ENCODE measurements around the gene SPACA7. TPM values are rescaled to one million over a fixed set of nuclear protein-coding genes. Genes with fewer than 3 reads are reported as not detected.

Gene SPACA7, protein sequence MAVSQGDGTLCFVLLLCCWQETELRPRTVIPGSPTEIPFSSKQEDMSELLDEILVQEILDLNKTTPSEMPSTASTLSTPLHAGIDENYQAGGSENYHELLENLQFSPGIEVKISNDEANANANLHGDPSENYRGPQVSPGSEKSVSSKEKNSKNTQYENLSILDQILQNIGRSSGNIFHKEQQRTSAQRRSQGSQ
- total RNA-seq: not detected

DNA sequence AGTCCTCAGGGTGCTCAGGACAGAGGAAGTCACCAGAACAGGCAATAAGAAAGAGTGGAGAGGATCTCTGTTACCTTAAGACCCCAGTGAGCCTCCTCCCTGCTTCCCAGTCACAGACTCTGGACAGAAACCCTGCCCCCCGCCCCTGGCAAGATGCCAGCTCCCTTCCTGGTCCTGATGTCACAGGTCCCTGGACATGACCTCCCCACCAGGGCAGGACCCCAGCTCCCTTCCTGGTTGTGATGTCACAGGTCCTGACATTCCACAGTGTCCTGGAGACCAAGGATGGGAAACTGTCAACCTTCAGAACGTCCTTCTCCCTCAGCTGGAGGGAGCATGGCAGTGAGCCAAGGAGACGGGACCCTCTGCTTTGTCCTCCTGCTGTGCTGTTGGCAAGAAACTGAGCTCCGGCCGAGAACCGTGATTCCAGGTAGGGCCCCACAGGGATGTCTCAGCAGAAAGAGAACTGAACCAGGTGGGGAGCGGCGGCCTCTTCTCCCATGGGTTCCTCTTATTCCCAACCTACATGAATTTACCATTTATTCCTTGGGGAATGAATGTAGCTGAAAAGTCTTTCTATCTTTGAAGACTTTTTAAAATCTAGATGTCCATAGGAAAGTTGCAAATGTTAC lies at the start of gene SPACA7:
TSS of gene SPACA7 (plus strand) at position 306 of the 632 bp plus-strand sequence. CDS start at position 337, 31 bp downstream.
- H3K9me3 Mint-ChIP-seq (ENCODE audit: insufficient read depth): no peaks in the 10 kb centered on the region
- H3K4me1 Mint-ChIP-seq (ENCODE audit: low read depth): no peaks in the 10 kb centered on the region
- no peak within 1 kb of the TSS for H3K27ac Mint-ChIP-seq
- POLR2A ChIA-PET: no interaction called here
- no peak for DNase-seq
- CTCF ChIA-PET: no interaction called here
- ATAC-seq: no peak
- H3K4me3 Mint-ChIP-seq: no peak within 1 kb of the TSS
- no peaks in the 10 kb centered on the region for H3K36me3 Mint-ChIP-seq (ENCODE audit: low read depth)
- H3K27me3 Mint-ChIP-seq (ENCODE audit: low read depth): no peaks in the 10 kb centered on the region

DNA sequence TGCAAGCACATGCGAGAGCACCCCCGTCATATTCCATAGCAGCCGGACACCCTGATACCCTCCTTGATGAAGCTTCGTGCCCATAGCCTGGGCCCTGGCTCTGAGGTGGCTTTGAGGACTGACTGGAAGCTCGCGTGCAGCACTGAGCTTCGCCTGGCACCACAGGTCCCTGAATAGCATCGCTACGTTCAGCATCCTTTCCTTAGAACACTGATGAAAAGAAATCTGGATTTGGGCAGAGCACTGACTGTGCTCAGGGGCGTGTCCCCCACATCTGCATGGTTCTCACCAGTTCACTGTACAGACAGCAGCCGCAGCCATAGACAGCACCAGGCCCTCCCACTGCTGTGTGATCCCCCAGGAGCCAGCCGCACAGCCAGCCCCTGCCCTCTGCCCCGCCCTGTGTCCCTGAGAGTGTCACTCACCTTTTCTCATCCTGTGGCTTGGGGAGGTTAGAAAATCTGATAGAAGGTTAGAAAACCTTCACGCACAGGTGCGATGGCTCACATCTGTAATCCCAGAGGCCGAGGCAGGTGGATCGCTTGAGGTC lies 49.3 kb upstream of the SPACA7 start:
- Mint-ChIP-seq H3K4me3 (no peak overlapping the region), H3K9me3 (ENCODE audit: insufficient read depth) (no peaks in the 10 kb centered on the region), H3K4me1 (ENCODE audit: low read depth) (no peaks in the 10 kb centered on the region), H3K27me3 (ENCODE audit: low read depth) (peaks cover 8% of the 10 kb centered on the region), H3K36me3 (ENCODE audit: low read depth) (no peaks in the 10 kb centered on the region), H3K27ac (no peak overlapping the region)
- ChIA-PET CTCF (no interaction called here), POLR2A (no interaction called here)
- ATAC-seq (no peak), DNase-seq (no peak)

DNA sequence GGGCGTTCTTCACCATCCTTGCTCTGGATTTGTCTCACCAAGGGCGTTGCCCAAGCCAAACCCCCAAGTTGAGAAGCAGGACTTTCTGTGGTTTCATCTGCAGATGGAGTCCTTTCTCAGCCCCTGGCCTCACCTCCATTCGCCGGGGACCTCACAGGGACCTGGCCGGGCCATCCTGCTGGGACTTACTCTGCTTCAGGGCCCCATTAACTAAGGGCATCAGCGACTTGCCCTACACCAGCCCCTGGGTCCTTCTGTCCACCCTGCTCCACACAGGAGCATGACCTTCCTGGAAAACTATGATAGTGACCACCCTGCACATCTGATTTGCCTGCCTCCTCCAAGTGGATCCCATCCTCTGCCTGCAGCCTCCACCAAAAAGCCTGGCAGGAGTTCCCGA lies 47.2 kb upstream of the SPACA7 start:
- Mint-ChIP-seq H3K27ac (no peak overlapping the region), H3K4me1 (ENCODE audit: low read depth) (no peaks in the 10 kb centered on the region), H3K27me3 (ENCODE audit: low read depth) (peaks cover 17% of the 10 kb centered on the region), H3K36me3 (ENCODE audit: low read depth) (no peaks in the 10 kb centered on the region), H3K9me3 (ENCODE audit: insufficient read depth) (no peaks in the 10 kb centered on the region), H3K4me3 (no peak overlapping the region)
- ChIA-PET CTCF (no interaction called here), POLR2A (no interaction called here)
- DNase-seq: no peak
- no peak for ATAC-seq

DNA sequence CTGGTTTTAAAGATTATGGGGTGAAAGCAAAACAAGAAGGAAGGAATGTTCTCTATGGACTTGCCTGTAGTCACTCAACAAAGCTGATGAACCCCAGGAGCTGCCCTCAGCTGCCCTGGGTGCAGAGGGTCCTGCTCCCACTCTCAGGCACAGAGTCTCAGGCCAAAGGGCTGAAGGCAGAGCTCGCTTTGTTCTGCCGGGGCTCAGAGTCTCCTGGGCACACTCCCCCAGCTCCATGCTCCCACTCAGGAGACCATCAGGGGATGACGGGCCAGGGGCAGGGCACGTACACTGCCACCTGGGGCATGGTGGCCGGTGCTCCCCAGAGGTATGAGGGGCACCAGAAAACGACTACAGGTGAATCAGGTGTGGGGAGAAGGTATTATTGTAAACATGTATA lies 46.8 kb upstream of the SPACA7 start:
- DNase-seq: no peak
- no peaks in the 10 kb centered on the region for H3K36me3 Mint-ChIP-seq (ENCODE audit: low read depth)
- no peaks in the 10 kb centered on the region for H3K9me3 Mint-ChIP-seq (ENCODE audit: insufficient read depth)
- POLR2A ChIA-PET: no interaction called here
- no peak overlapping the region for H3K27ac Mint-ChIP-seq
- no peaks in the 10 kb centered on the region for H3K4me1 Mint-ChIP-seq (ENCODE audit: low read depth)
- peaks cover 17% of the 10 kb centered on the region for H3K27me3 Mint-ChIP-seq (ENCODE audit: low read depth)
- CTCF ChIA-PET: no interaction called here
- no peak for ATAC-seq
- H3K4me3 Mint-ChIP-seq: no peak overlapping the region

- CTCF ChIA-PET: no interaction called here
- no peak for ATAC-seq
- DNase-seq: no peak
- Mint-ChIP-seq H3K9me3 (ENCODE audit: insufficient read depth) (no peaks in the 10 kb centered on the region), H3K4me3 (no peak overlapping the region), H3K27me3 (ENCODE audit: low read depth) (peaks cover 17% of the 10 kb centered on the region), H3K27ac (no peak overlapping the region), H3K36me3 (ENCODE audit: low read depth) (no peaks in the 10 kb centered on the region), H3K4me1 (ENCODE audit: low read depth) (no peaks in the 10 kb centered on the region)
- POLR2A ChIA-PET: no interaction called here
These were observed 46.1 kb upstream of the SPACA7 start for GRCh38 chr13:112330066-112330465.

GRCh38 chr13:112330479-112331381 lies 45.4 kb upstream of the SPACA7 start:
- H3K4me1 Mint-ChIP-seq (ENCODE audit: low read depth): no peaks in the 10 kb centered on the region
- no peak overlapping the region for H3K4me3 Mint-ChIP-seq
- CTCF ChIA-PET: no interaction called here
- POLR2A ChIA-PET: no interaction called here
- no peaks in the 10 kb centered on the region for H3K9me3 Mint-ChIP-seq (ENCODE audit: insufficient read depth)
- no peak overlapping the region for H3K27ac Mint-ChIP-seq
- H3K27me3 Mint-ChIP-seq (ENCODE audit: low read depth): peaks cover 17% of the 10 kb centered on the region
- no peak for ATAC-seq
- H3K36me3 Mint-ChIP-seq (ENCODE audit: low read depth): no peaks in the 10 kb centered on the region
- no peak for DNase-seq

DNA sequence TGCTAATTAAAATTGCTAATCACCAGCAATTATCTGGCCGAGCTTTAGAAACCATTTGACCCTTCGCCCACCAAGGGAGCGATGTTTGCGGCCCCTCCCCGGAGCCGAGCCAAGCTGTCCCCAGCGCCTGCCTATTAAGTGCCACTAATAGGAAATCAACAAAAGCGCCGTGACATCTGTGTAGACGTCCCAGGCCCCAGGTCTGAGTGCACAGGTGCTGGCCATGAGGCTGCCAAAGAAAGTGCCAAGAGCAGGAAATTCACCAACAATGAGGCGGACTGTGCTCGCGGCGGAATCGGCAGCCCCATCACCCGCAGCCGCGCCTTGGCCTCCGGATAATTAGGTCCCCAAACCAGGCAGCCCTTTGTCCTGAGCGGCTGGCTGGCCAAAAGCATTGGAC lies 44.5 kb upstream of the SPACA7 start:
- Mint-ChIP-seq H3K27me3 (ENCODE audit: low read depth) (peaks cover 17% of the 10 kb centered on the region), H3K4me1 (ENCODE audit: low read depth) (no peaks in the 10 kb centered on the region), H3K4me3 (no peak overlapping the region), H3K36me3 (ENCODE audit: low read depth) (no peaks in the 10 kb centered on the region), H3K27ac (no peak overlapping the region), H3K9me3 (ENCODE audit: insufficient read depth) (no peaks in the 10 kb centered on the region)
- POLR2A ChIA-PET: no interaction called here
- CTCF ChIA-PET: no interaction called here
- ATAC-seq (no peak), DNase-seq (no peak)

DNA sequence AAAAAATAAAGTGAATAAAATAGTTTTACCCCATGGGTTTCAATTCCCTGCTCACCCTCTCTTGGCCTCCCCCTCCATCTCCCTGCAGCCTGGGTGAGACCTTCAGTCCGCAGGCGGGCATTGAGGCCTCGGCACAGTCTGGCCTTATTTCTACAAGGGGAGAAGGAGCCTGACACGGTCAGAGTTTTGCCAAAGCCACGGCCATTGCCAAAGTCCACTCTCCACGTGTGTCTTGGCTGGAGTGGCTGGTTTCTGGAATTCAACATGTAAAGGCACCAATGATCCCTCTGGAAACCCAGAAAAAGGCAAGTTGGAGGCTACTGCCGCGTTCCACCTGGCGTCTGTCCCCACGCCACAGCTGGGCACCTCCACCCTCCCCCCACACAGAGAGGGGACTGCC lies 43.4 kb upstream of the SPACA7 start:
- Mint-ChIP-seq H3K27me3 (ENCODE audit: low read depth) (peaks cover 17% of the 10 kb centered on the region), H3K4me3 (no peak overlapping the region), H3K4me1 (ENCODE audit: low read depth) (no peaks in the 10 kb centered on the region), H3K27ac (no peak overlapping the region), H3K36me3 (ENCODE audit: low read depth) (no peaks in the 10 kb centered on the region), H3K9me3 (ENCODE audit: insufficient read depth) (peaks cover 4% of the 10 kb centered on the region)
- ATAC-seq (no peak), DNase-seq (no peak)
- ChIA-PET POLR2A (no interaction called here), CTCF (no interaction called here)

DNA sequence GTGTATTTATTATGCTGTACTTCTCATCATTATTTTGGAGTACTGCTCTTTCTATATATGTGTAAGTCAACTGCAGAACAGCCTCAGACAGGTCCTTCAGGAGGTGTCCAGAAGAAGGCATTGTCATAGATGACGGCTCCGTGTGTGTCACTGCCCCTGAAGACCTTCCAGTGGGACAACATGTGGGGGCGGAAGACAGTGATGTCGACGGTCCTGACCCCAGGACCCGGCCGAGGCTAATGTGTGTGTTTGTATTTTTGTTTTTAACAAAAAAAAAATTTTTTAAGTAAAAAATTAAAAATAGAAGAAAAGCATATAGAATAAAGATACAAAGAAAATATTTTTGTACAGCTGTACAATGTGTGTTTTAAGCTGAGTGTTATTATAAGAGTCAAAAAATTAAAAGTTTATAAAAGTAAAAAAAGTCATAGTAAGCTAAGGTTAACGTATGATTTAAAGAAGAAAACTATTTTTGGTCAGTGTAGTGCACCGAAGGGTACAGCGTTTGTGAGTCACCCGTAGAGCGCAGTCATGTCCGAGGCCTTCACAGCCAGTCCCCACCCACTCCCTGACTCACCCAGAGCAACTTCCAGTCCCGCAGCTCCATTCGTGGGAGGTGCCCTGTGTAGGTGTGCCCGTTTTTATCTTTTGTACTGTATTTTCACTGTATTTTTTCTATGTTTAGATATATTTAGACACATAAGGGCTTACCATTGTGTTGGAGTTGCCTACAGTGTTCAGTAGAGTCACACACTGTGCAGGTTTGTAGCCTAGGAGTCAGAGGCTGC lies 42.2 kb upstream of the SPACA7 start:
- POLR2A ChIA-PET: no interaction called here
- H3K9me3 Mint-ChIP-seq (ENCODE audit: insufficient read depth): peaks cover 4% of the 10 kb centered on the region
- H3K4me3 Mint-ChIP-seq: no peak overlapping the region

GRCh38 chr13:112335135-112335534 lies 41.0 kb upstream of the SPACA7 start:
- Mint-ChIP-seq H3K4me1 (ENCODE audit: low read depth) (no peaks in the 10 kb centered on the region), H3K4me3 (no peak overlapping the region), H3K9me3 (ENCODE audit: insufficient read depth) (peaks cover 4% of the 10 kb centered on the region), H3K36me3 (ENCODE audit: low read depth) (no peaks in the 10 kb centered on the region), H3K27ac (no peak overlapping the region), H3K27me3 (ENCODE audit: low read depth) (peaks cover 17% of the 10 kb centered on the region)
- ChIA-PET POLR2A (no interaction called here), CTCF (no interaction called here)
- ATAC-seq (no peak), DNase-seq (no peak)

More for the DNA sequence above, 42.2 kb upstream of the SPACA7 start:
- no peak for DNase-seq
- Mint-ChIP-seq H3K27ac (no peak overlapping the region), H3K4me1 (ENCODE audit: low read depth) (no peaks in the 10 kb centered on the region), H3K27me3 (ENCODE audit: low read depth) (peaks cover 17% of the 10 kb centered on the region), H3K36me3 (ENCODE audit: low read depth) (no peaks in the 10 kb centered on the region)
- CTCF ChIA-PET: no interaction called here
- no peak for ATAC-seq

DNA sequence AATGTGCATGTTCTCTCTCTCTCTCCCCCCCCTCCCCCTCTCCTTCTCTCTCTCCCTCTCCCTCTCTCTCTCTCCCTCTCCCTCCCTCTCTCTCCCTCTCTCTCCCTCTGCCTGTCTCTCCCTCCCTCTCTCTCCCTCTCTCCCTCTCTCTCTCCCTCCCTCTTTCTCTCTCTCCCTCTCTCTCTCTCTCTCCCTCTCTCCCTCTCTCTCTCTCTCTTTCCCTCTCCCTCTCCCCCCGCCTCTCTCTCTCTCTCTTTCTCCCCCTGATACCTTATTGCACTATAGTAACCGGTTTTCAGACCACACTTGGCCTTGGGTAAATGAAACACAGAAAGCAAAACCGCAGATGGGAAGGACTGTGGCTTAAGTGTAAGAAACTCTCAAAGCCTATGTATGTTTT lies 34.7 kb upstream of the SPACA7 start:
- no peak overlapping the region for H3K4me3 Mint-ChIP-seq
- H3K36me3 Mint-ChIP-seq (ENCODE audit: low read depth): no peaks in the 10 kb centered on the region
- POLR2A ChIA-PET: no interaction called here
- peaks cover 4% of the 10 kb centered on the region for H3K9me3 Mint-ChIP-seq (ENCODE audit: insufficient read depth)
- H3K27me3 Mint-ChIP-seq (ENCODE audit: low read depth): peaks cover 5% of the 10 kb centered on the region
- H3K4me1 Mint-ChIP-seq (ENCODE audit: low read depth): no peaks in the 10 kb centered on the region
- CTCF ChIA-PET: no interaction called here
- H3K27ac Mint-ChIP-seq: no peak overlapping the region
- no peak for ATAC-seq
- no peak for DNase-seq

All from activated CD8-positive, alpha-beta T cell treated with anti-CD3 and anti-CD28 coated beads, Interleukin-2, amount 10 ng/mL, durations not matched to agents 7 days and 5 days (primary cell).